GM21529 (cell line): ENCODE results near the gene PRDX6.
"Not testable (repeated sequence)": the region's sequence is repeated elsewhere in the genome, so short reads cannot be mapped to it uniquely, and the experiment has no call there.

Experiments used
- ATAC-seq: cut with Tn5 transposase; IDR thresholded peaks from one replicate; pipeline ENCODE4 v1.9.1; 2021; ENCODE audit not compliant: unreplicated experiment

PRDX6 gene

GRCh38 chr1:173477286-173478093 lies at the start of gene PRDX6:
Gene PRDX6, plus strand, starts transcription at chr1:173477335. Its CDS starts 63 bp downstream, at chr1:173477398.
- ATAC-seq, result peak; percentile 56

- peak; percentile 70 for ATAC-seq
Observed at GRCh38 chr1:173429471-173430402, 47.4 kb upstream of the PRDX6 start.

GRCh38 chr1:173430677-173431303 lies 46.3 kb upstream of the PRDX6 start:
- no peak for ATAC-seq

GRCh38 chr1:173431304-173432045 lies 45.7 kb upstream of the PRDX6 start:
- ATAC-seq, result peak; percentile 55

GRCh38 chr1:173432331-173432730 lies 44.8 kb upstream of the PRDX6 start:
- no peak for ATAC-seq

GRCh38 chr1:173433751-173434326 lies 43.3 kb upstream of the PRDX6 start:
- no peak for ATAC-seq

GRCh38 chr1:173436841-173437428 lies 40.2 kb upstream of the PRDX6 start:
- no peak for ATAC-seq

- ATAC-seq, result no peak
Observed at GRCh38 chr1:173438675-173439074, 38.5 kb upstream of the PRDX6 start.

- ATAC-seq, result no peak
Observed at GRCh38 chr1:173440430-173440829, 36.7 kb upstream of the PRDX6 start.

GRCh38 chr1:173444757-173445156 lies 32.4 kb upstream of the PRDX6 start:
- ATAC-seq, result peak; percentile 55

- peak; percentile 40 for ATAC-seq
Observed at GRCh38 chr1:173445164-173445563, 32.0 kb upstream of the PRDX6 start.

GRCh38 chr1:173445656-173446055 lies 31.5 kb upstream of the PRDX6 start:
- ATAC-seq, result no peak

GRCh38 chr1:173447224-173447623 lies 29.9 kb upstream of the PRDX6 start:
- no peak for ATAC-seq

- no peak for ATAC-seq
Observed at GRCh38 chr1:173448945-173449344, 28.2 kb upstream of the PRDX6 start.

GRCh38 chr1:173451981-173452380 lies 25.2 kb upstream of the PRDX6 start:
- ATAC-seq, result no peak

GRCh38 chr1:173453982-173454381 lies 23.2 kb upstream of the PRDX6 start:
- no peak for ATAC-seq

GRCh38 chr1:173454966-173455524 lies 22.1 kb upstream of the PRDX6 start:
- ATAC-seq, result no peak

GRCh38 chr1:173459885-173460284 lies 17.2 kb upstream of the PRDX6 start:
- ATAC-seq, result no peak

GRCh38 chr1:173462666-173463065 lies 14.5 kb upstream of the PRDX6 start:
- not testable (repeated sequence) for ATAC-seq

GRCh38 chr1:173464185-173464584 lies 12.9 kb upstream of the PRDX6 start:
- not testable (repeated sequence) for ATAC-seq
